ENCODE data around the gene TMEM214.

- no peak for TF ChIP-seq CTCF (IDR thresholded peaks at IDR 0.05)
- TF ChIP-seq POLR2A (IDR thresholded peaks at IDR 0.05) = no peak
Observed at GRCh38 chr2:27042985-27043634, 10.3 kb downstream of the TMEM214 start.
